IMR-90 (cell line): Measurements from ENCODE around the gene SRCIN1. TPM values are rescaled to one million over a fixed set of nuclear protein-coding genes. Genes with fewer than 3 reads are reported as not detected.
A peak's percentile ranks its signal among the peaks of the same experiment; 100 is the strongest.

Source experiments
- ATAC-seq: fragments of 200-7000 bp; cut with Tn5 transposase; 2 replicates; pipeline ENCODE4 v1.9.1; 2020; ENCODE audit warnings: low read depth, mild to moderate bottlenecking, moderate library complexity
- BruUV-seq: library from RNA; stranded (reverse); fragments of 400-500 nt; replicated peaks from 2 replicates; lab custom pipeline; 2021; lab: Mats Ljungman, UMichigan
- CTCF ChIA-PET: fragments of 300-600 bp; formaldehyde crosslinking; extraction: SDS; loops from one replicate; lab custom pipeline; 2021; ENCODE audit warnings: antibody characterized with exemption; lab: Yijun Ruan, JAX
- POLR2A ChIA-PET: fragments of 300-600 bp; sonication (Branson Sonifier 250); formaldehyde crosslinking; loops from one replicate; lab custom pipeline; 2022; ENCODE audit warnings: antibody characterized with exemption; ENCODE audit not compliant: unreplicated experiment; lab: Charles Lee
- DNase-seq: peaks from one replicate; pipeline ENCODE4 v3.0.0; 2013
- H2AFZ ChIP-seq: replicated peaks from 2 replicates; pipeline ENCODE3; 2013; ENCODE audit warnings: low read length, mild to moderate bottlenecking; ENCODE audit not compliant: poor library complexity
- H2AK5ac ChIP-seq: 2 replicates; pipeline ENCODE4 v1.6.1; 2013; ENCODE audit warnings: low read depth, low read length, inconsistent platforms
- H2AK9ac ChIP-seq: replicated peaks from 2 replicates; pipeline ENCODE3; 2013; ENCODE audit warnings: mild to moderate bottlenecking, low read depth, low read length, moderate library complexity; ENCODE audit not compliant: poor library complexity
- H2BK120ac ChIP-seq: 2 replicates; pipeline ENCODE4 v1.6.1; 2013; ENCODE audit warnings: low read depth, low read length, inconsistent platforms
- H2BK15ac ChIP-seq: 3 replicates; pipeline ENCODE4 v1.6.1; 2013; ENCODE audit warnings: low read depth, low read length, inconsistent platforms
- H2BK20ac ChIP-seq: 2 replicates; pipeline ENCODE4 v1.6.1; 2013; ENCODE audit warnings: low read depth, mild to moderate bottlenecking, inconsistent platforms, low read length, moderate library complexity
- H2BK5ac ChIP-seq: 2 replicates; pipeline ENCODE4 v1.6.1; 2013; ENCODE audit warnings: mild to moderate bottlenecking, low read depth, low read length, inconsistent platforms; ENCODE audit not compliant: poor library complexity, severe bottlenecking
- H3K14ac ChIP-seq: replicated peaks from 2 replicates; pipeline ENCODE4 v1.6.1; 2013; ENCODE audit warnings: low read depth, low read length, inconsistent platforms
- H3K18ac ChIP-seq: 2 replicates; pipeline ENCODE4 v1.6.1; 2013; ENCODE audit warnings: low read depth, low read length, control low read depth
- H3K23ac ChIP-seq: 2 replicates; pipeline ENCODE4 v1.6.1; 2013; ENCODE audit warnings: low read depth, low read length, inconsistent platforms
- H3K27ac ChIP-seq: 2 replicates; pipeline ENCODE4 v1.5.1; 2013; ENCODE audit warnings: mild to moderate bottlenecking, control low read depth, low read length; ENCODE audit not compliant: insufficient read depth
- H3K27me3 ChIP-seq: 2 replicates; pipeline ENCODE4 v1.6.1; 2013; ENCODE audit warnings: low read length; ENCODE audit not compliant: control insufficient read depth, insufficient read depth
- H3K36me3 ChIP-seq: 2 replicates; pipeline ENCODE4 v1.6.1; 2013; ENCODE audit warnings: low read length, mixed read lengths; ENCODE audit not compliant: control insufficient read depth, insufficient read depth
- H3K4ac ChIP-seq: 2 replicates; pipeline ENCODE4 v1.6.1; 2013; ENCODE audit warnings: low read depth, low read length, inconsistent platforms
- H3K4me1 ChIP-seq: 2 replicates; pipeline ENCODE4 v1.6.1; 2013; ENCODE audit warnings: low read length, mixed read lengths; ENCODE audit not compliant: control insufficient read depth, insufficient read depth
- H3K4me2 ChIP-seq: 2 replicates; pipeline ENCODE4 v1.6.1; 2013; ENCODE audit warnings: low read depth, mild to moderate bottlenecking, control low read depth, low read length, moderate library complexity
- H3K4me3 ChIP-seq: 2 replicates; pipeline ENCODE4 v1.5.1; 2013; ENCODE audit warnings: low read depth, mild to moderate bottlenecking, control low read depth, low read length, moderate library complexity; ENCODE audit not compliant: insufficient read depth
- H3K56ac ChIP-seq: 2 replicates; pipeline ENCODE4 v1.6.1; 2013; ENCODE audit warnings: low read length, inconsistent platforms; ENCODE audit not compliant: insufficient read depth; ENCODE audit errors: extremely low read depth
- H3K79me1 ChIP-seq, 2 experiments: 2 replicates each; pipeline ENCODE4 v1.6.1; 2013; ENCODE audit warnings: low read length in 2 of 2, inconsistent platforms in 1 of 2, low read depth in 1 of 2
- H3K9ac ChIP-seq: 2 replicates; pipeline ENCODE4 v1.6.1; 2013; ENCODE audit warnings: low read depth, low read length, control low read depth
- H3K9me1 ChIP-seq: 2 replicates; pipeline ENCODE4 v1.6.1; 2013; ENCODE audit warnings: low read length, inconsistent platforms; ENCODE audit not compliant: insufficient read depth
- H3K9me3 ChIP-seq: 2 replicates; pipeline ENCODE4 v1.6.1; 2013; ENCODE audit warnings: low read length; ENCODE audit not compliant: control insufficient read depth, insufficient read depth
- H4K20me1 ChIP-seq: 2 replicates; pipeline ENCODE4 v1.6.1; 2013; ENCODE audit warnings: low read length, inconsistent platforms; ENCODE audit not compliant: insufficient read depth
- H4K5ac ChIP-seq: 2 replicates; pipeline ENCODE4 v1.6.1; 2013; ENCODE audit warnings: mild to moderate bottlenecking, low read depth, low read length, control low read depth
- H4K8ac ChIP-seq, 2 experiments: 2 replicates each; pipeline ENCODE4 v1.6.1; 2013; ENCODE audit warnings: low read depth in 2 of 2, low read length in 2 of 2, control low read depth in 1 of 2, inconsistent platforms in 1 of 2
- H4K91ac ChIP-seq: 2 replicates; pipeline ENCODE4 v1.6.1; 2013; ENCODE audit warnings: low read depth, low read length, inconsistent platforms; ENCODE audit not compliant: insufficient read depth
- BHLHE40 ChIP-seq: fragments of 150-350 bp; IDR thresholded peaks from 2 replicates; pipeline ENCODE4 v1.6.1; 2016; ENCODE audit warnings: mild to moderate bottlenecking, low read depth, low read length
- CEBPB ChIP-seq: IDR thresholded peaks from 2 replicates; pipeline ENCODE4 v1.6.1; 2012; ENCODE audit warnings: low read depth, low read length, improper control_type of control experiment
- CHD1 ChIP-seq: IDR thresholded peaks from 2 replicates; pipeline ENCODE4 v1.6.1; 2012; ENCODE audit warnings: low read depth, low read length, improper control_type of control experiment
- CTCF ChIP-seq: conservative IDR thresholded peaks from 2 replicates; pipeline ENCODE4 v1.5.1; 2012; ENCODE audit warnings: mild to moderate bottlenecking, low read depth, low read length, improper control_type of control experiment
- FOS ChIP-seq: fragments of 150-350 bp; IDR thresholded peaks from 2 replicates; pipeline ENCODE4 v1.6.1; 2016; ENCODE audit warnings: low read depth, low read length
- MAFK ChIP-seq: IDR thresholded peaks from 2 replicates; pipeline ENCODE4 v1.6.1; 2012; ENCODE audit warnings: low read depth, low read length, improper control_type of control experiment
- MAZ ChIP-seq: IDR thresholded peaks from 2 replicates; pipeline ENCODE4 v1.6.1; 2012; ENCODE audit warnings: low read depth, mild to moderate bottlenecking, low read length, improper control_type of control experiment, moderate library complexity, borderline replicate concordance
- MXI1 ChIP-seq: IDR thresholded peaks from 2 replicates; pipeline ENCODE4 v1.6.1; 2012; ENCODE audit warnings: low read depth, mild to moderate bottlenecking, low read length, moderate library complexity, borderline replicate concordance
- NFE2L2 ChIP-seq: fragments of 150-350 bp; IDR thresholded peaks from 2 replicates; pipeline ENCODE4 v1.6.1; 2016; ENCODE audit warnings: low read depth, mild to moderate bottlenecking, low read length
- POLR2A ChIP-seq: IDR thresholded peaks from 2 replicates; pipeline ENCODE4 v1.6.1; 2012; ENCODE audit warnings: mild to moderate bottlenecking, low read depth, low read length
- RAD21 ChIP-seq: IDR thresholded peaks from 2 replicates; pipeline ENCODE4 v1.6.1; 2012; ENCODE audit warnings: low read length, improper control_type of control experiment
- RCOR1 ChIP-seq: IDR thresholded peaks from 2 replicates; pipeline ENCODE4 v1.6.1; 2012; ENCODE audit warnings: mild to moderate bottlenecking, low read length, improper control_type of control experiment; ENCODE audit not compliant: insufficient replicate concordance
- RFX5 ChIP-seq: IDR thresholded peaks from 2 replicates; pipeline ENCODE4 v1.8.0; 2012; ENCODE audit warnings: low read depth, mild to moderate bottlenecking, low read length, moderate library complexity
- SMC3 ChIP-seq: fragments of 150-350 bp; IDR thresholded peaks from 2 replicates; pipeline ENCODE4 v1.6.1; 2016; ENCODE audit warnings: low read depth, mild to moderate bottlenecking, antibody characterized with exemption, low read length, moderate library complexity
- WGBS, 2 experiments: methylation state at CpG; one replicate each; pipeline versions ENCODE4 v1.1.5 to v1.1.7; 2013; ENCODE audit warnings: missing lambda C conversion rate in 2 of 2; ENCODE audit not compliant: insufficient read length in 1 of 2; ENCODE audit errors: extremely low coverage in 2 of 2; 5-methylcytosine and 5-hydroxymethylcytosine counted together
- dilution Hi-C: fragments of 300-500 bp; cut with HindIII; formaldehyde crosslinking; loops from one replicate; pipeline ENCODE4 v1.14.3; 2018; ENCODE audit warnings: low sequenced_read_pairs; ENCODE audit not compliant: unreplicated experiment
- in situ Hi-C: fragments of 300-500 bp; cut with MboI; formaldehyde crosslinking; loops from 3 replicates; pipeline ENCODE4 v1.14.3; 2019; ENCODE audit warnings: low sequenced_read_pairs, inconsistent platforms, mixed read lengths
- intact Hi-C: fragments of 100-400 bp; cut with micrococcal nuclease; formaldehyde crosslinking; loops from 2 replicates; pipeline ENCODE4 v1.10.0; 2022
- polyA plus RNA-seq, 3 experiments: library from polyadenylated mRNA; depleted of rRNA; stranded (reverse); fragments of >200 nt; gene quantifications; 2 replicates each; pipeline ENCODE4 v1.2.3, GENCODE V29; 2012; ENCODE audit warnings: low replicate concordance in 1 of 3
- total RNA-seq: library from RNA; depleted of rRNA; stranded (reverse); fragments of >200 nt; gene quantifications from 2 replicates; pipeline ENCODE4 v1.2.3, GENCODE V29; 2012
- TF ChIP-seq, protein P1 (sequence below): fragments of 150-350 bp; IDR thresholded peaks from 2 replicates; pipeline ENCODE4 v1.6.1; 2016; ENCODE audit warnings: low read depth, mild to moderate bottlenecking, low read length, moderate library complexity, borderline replicate concordance
- TF ChIP-seq, protein P2 (sequence below): fragments of 150-350 bp; IDR thresholded peaks from 2 replicates; pipeline ENCODE4 v1.6.1; 2017; ENCODE audit warnings: mild to moderate bottlenecking, antibody characterized with exemption, low read length, low read depth

SRCIN1 gene
- total and polyA plus RNA-seq, 2 of the 4 experiments (the other 2 are of a cell fraction) = not detected

DNA sequence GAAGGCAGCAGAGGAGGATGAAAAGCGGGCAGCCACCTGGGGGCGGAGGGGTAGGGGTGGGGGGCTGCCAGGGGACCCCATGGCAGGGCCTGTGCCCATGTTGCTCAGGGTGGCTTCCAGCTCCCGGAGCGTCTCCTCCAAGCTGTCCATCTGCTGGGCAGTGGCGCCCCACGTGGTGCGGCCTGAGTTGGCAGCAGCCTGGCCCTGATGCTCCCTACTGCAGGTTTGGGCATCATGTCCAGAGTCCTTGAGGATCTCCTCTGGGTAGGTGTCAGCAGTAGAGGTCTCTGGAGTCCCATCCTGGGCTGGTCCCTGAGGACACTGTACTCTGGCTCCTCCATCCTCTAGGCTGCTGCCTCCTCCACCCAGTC lies 60.9 kb downstream of the SRCIN1 start:
- ATAC-seq = no peak
- BruUV-seq = no TSS peak

More for the DNA sequence above, 60.9 kb downstream of the SRCIN1 start:
- Histone ChIP-seq H2BK5ac (no peak overlapping the region), H2BK120ac (no peak overlapping the region), H3K18ac (no peak overlapping the region), H4K8ac (no peak overlapping the region), H2BK15ac (no peak overlapping the region), H3K79me1 (no peaks in the 10 kb centered on the region), H3K4ac (no peak overlapping the region), H2AFZ (no peak overlapping the region), H3K23ac (no peak overlapping the region), H3K56ac (no peak overlapping the region), H4K91ac (no peak overlapping the region), H2AK5ac (no peak overlapping the region), H3K14ac (no peak overlapping the region), H4K20me1 (no peaks in the 10 kb centered on the region), H2BK20ac (no peak overlapping the region), H4K5ac (no peak overlapping the region), H3K9me1 (no peaks in the 10 kb centered on the region), H3K9ac (no peak overlapping the region), H3K4me1 (no peaks in the 10 kb centered on the region), H3K36me3 (no peaks in the 10 kb centered on the region), H3K27me3 (peaks cover 63% of the 10 kb centered on the region), H3K4me3 (no peak overlapping the region), H2AK9ac (peak overlapping the region; percentile 42), H3K27ac (no peak overlapping the region), H3K4me2 (no peak overlapping the region), H3K9me3 (no peaks in the 10 kb centered on the region)
- DNase-seq = no peak
- in situ Hi-C loops (no loop called here), intact Hi-C loops (no loop called here), dilution Hi-C loops (no loop called here)
- POLR2A ChIA-PET = no interaction called here
- WGBS, 2 experiments = 93% methylated on average over 3 of the region's 7 CpGs; no CpG with 5 or more reads in 1 of the 2 experiments
- CTCF ChIA-PET = interaction anchor here (0.8 to 1.3 kb wide), 2 partner anchors 13 to 123 kb away, joined by 3 to 5 read pairs; no protein-coding TSS in a partner anchor
- no peak for TF ChIP-seq MXI1
- no peak for TF ChIP-seq NFE2L2
- no peak for TF ChIP-seq SMC3
- TF ChIP-seq RAD21 = no peak
- no peak for TF ChIP-seq FOS
- no peak for TF ChIP-seq CTCF
- TF ChIP-seq POLR2A = no peak
- no peak for TF ChIP-seq MAFK
- TF ChIP-seq BHLHE40 = no peak
- TF ChIP-seq, protein P1, sequence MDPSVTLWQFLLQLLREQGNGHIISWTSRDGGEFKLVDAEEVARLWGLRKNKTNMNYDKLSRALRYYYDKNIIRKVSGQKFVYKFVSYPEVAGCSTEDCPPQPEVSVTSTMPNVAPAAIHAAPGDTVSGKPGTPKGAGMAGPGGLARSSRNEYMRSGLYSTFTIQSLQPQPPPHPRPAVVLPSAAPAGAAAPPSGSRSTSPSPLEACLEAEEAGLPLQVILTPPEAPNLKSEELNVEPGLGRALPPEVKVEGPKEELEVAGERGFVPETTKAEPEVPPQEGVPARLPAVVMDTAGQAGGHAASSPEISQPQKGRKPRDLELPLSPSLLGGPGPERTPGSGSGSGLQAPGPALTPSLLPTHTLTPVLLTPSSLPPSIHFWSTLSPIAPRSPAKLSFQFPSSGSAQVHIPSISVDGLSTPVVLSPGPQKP = no peak
- TF ChIP-seq RFX5 = no peak
- TF ChIP-seq CEBPB = no peak
- TF ChIP-seq MAZ = no peak
- no peak for TF ChIP-seq CHD1
- TF ChIP-seq RCOR1 = no peak
- TF ChIP-seq, protein P2, sequence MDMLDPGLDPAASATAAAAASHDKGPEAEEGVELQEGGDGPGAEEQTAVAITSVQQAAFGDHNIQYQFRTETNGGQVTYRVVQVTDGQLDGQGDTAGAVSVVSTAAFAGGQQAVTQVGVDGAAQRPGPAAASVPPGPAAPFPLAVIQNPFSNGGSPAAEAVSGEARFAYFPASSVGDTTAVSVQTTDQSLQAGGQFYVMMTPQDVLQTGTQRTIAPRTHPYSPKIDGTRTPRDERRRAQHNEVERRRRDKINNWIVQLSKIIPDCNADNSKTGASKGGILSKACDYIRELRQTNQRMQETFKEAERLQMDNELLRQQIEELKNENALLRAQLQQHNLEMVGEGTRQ = no peak
